HL-60/S4 treated with retinoic acid at 250 ng/mL for 4 days and 3 days (cell line): ENCODE measurements around the gene HAUS2.

ENCODE experiments used
- in situ Hi-C: fragments of 300-500 bp; cut with MboI; formaldehyde crosslinking; loops from 2 replicates; pipeline ENCODE4 v1.7.0; 2022; ENCODE audit warnings: low sequenced_read_pairs

HAUS2 gene

GRCh38 chr15:42605796-42606195, 57.2 kb downstream of the HAUS2 start:
- in situ Hi-C loops, result no loop called here

DNA sequence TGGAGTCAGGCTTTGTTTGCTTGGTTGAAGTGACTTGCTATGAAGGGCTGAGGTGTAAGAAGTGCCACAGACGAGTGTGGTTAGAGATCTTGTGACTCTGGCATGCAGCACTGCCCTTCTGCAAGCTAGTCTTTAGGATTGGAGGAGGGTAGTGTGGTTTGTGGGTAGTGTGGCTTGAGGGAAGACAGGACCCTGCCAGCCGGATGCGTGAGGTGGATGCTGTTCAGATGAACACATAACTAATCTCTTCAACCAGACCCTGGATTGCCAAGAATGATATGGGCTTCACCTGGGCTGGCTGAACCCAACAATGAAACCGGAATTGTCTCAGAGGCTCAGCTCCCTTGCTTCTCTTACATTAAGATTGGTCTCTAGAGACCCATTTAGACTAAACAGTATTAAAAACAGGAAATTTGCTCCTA, 59.5 kb downstream of the HAUS2 start:
- in situ Hi-C loops, result no loop called here

GRCh38 chr15:42608752-42609488, 60.3 kb downstream of the HAUS2 start:
- in situ Hi-C loops, result no loop called here

GRCh38 chr15:42611532-42611931, 62.9 kb downstream of the HAUS2 start:
- in situ Hi-C loops, result no loop called here

- in situ Hi-C loops, result no loop called here
These were observed 63.8 kb downstream of the HAUS2 start for GRCh38 chr15:42612367-42612912.

DNA sequence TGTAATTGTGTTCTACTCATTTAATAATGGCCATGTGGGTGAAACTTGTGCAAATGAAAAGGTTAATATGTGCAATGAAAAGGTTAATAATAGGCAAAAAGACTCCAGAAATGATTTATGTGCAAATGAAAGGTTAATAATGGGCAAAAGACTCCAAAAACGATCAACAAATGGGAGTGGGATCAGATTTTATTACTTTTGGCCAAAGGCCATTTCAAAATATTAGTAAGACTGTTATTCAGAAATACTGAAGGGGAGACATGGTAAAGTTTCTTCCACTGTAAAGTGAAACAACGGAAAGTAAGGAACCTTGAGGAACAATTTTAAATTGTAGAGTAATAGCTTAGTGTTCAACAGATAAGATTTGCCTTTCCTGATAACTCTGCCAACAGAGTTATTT, 67.5 kb downstream of the HAUS2 start:
- in situ Hi-C loops, result no loop called here
